Heart left ventricle (tissue), 16 donors: ENCODE results near the gene FAM241B. TPM values are rescaled to one million over a fixed set of nuclear protein-coding genes. Genes with fewer than 3 reads are reported as not detected.

Experiments
- ATAC-seq, 4 donors: fragments of 200-7000 bp; cut with Tn5 transposase; one replicate each; pipeline ENCODE4 v1.9.1; 2020 to 2022; ENCODE audit warnings: moderate library complexity in 4 of 4, mild to moderate bottlenecking in 3 of 4, moderate number of reproducible peaks in 1 of 4
- DNase-seq, 5 donors: peaks; one replicate each; pipeline ENCODE4 v3.0.0-alpha.2; 2020
- H3K27ac ChIP-seq, 12 donors: fragments of 200-600 bp; sonication (generic) in 4 of 12; one replicate each; pipeline versions ENCODE4 v1.5.0 to v1.8.0; 2016 to 2022; ENCODE audit warnings: mild to moderate bottlenecking in 2 of 12
- H3K27me3 ChIP-seq, 9 donors: fragments of 200-600 bp; sonication (generic) in 2 of 9; one replicate each; pipeline versions ENCODE4 v1.5.1 to v1.8.0; 2016 to 2022; ENCODE audit warnings: mild to moderate bottlenecking in 3 of 9
- H3K36me3 ChIP-seq, 9 donors: fragments of 200-600 bp; sonication (generic) in 2 of 9; one replicate each; pipeline versions ENCODE4 v1.5.0 to v1.8.0; 2018 to 2022; ENCODE audit warnings: mild to moderate bottlenecking in 2 of 9
- H3K4me1 ChIP-seq, 12 donors: fragments of 200-600 bp; sonication (generic) in 4 of 12; one replicate each; pipeline versions ENCODE4 v1.5.0 to v1.8.0; 2016 to 2022; ENCODE audit warnings: mild to moderate bottlenecking in 3 of 12
- H3K4me3 ChIP-seq, 12 donors: fragments of 200-600 bp; sonication (generic) in 4 of 12; one replicate each; pipeline versions ENCODE4 v1.5.0 to v1.8.0; 2017 to 2022; ENCODE audit warnings: mild to moderate bottlenecking in 9 of 12, moderate library complexity in 4 of 12
- H3K9me3 ChIP-seq, 12 donors: fragments of 200-600 bp; sonication (generic) in 4 of 12; one replicate each; pipeline versions ENCODE4 v1.5.0 to v1.8.0; 2016 to 2022; ENCODE audit warnings: mild to moderate bottlenecking in 1 of 12
- POLR2A ChIP-seq, 2 donors: fragments of 450-650 bp; IDR thresholded peaks; one replicate each; pipeline ENCODE4 v1.6.1; 2017; ENCODE audit warnings: antibody characterized with exemption in 2 of 2, mild to moderate bottlenecking in 2 of 2, moderate library complexity in 2 of 2
- WGBS, 4 donors: extraction: QIAGEN DNeasy Blood & Tissue Kit in 2 of 4; methylation state at CpG; one replicate each; pipeline versions ENCODE4 v1.1.5 to v1.1.7; 2013 to 2018; 5-methylcytosine and 5-hydroxymethylcytosine counted together
- intact Hi-C, 10 donors: fragments of 100-400 bp; cut with DNase I; formaldehyde crosslinking; loops; one replicate each; pipeline versions ENCODE4 v1.11.1 to v1.14.2; 2022
- polyA plus RNA-seq, 2 donors: library from polyadenylated mRNA; stranded (reverse); fragments of 200-250 nt; gene quantifications; one replicate each; pipeline ENCODE4 v1.2.3, GENCODE V29; 2013
- total RNA-seq, 9 donors: library from RNA; depleted of rRNA in 2 of 9; stranded (reverse); fragments of >200 nt in 2 of 9; fragmentation: NEBNext Ultra II Directional in 3 of 9; extraction: Animal tissue kit (Norgen Biotek cat#: 25700) in 3 of 9; gene quantifications; one replicate each; pipeline versions ENCODE4 v1.1.0 to v1.2.4, GENCODE V29; 2016 to 2023
- TF ChIP-seq, protein P1 (sequence below), 12 donors: fragments of 200-600 bp; sonication (generic) in 4 of 12; IDR thresholded peaks; one replicate each; pipeline versions ENCODE4 v1.5.0 to v1.8.0; 2018 to 2022; ENCODE audit warnings: antibody characterized with exemption in 12 of 12, mild to moderate bottlenecking in 5 of 12
- donor health status: ischemic (EF 13 %, LVEDD 7.1; RV severe dilation, severe dysfunction).
- donor health status: healthy with polysubstance abuse.
- donor health status: DM: no; HTN: yes; CAD: no.
- donor health status: DM: no; HTN: no; CAD: no.
- donor health status: ischemic (EF 25% LVEDD 6.9; RV normal size, moderate dysfunction).
- donor health status: ischemic (EF 25% LVEDD 5.7; RV mildly dilated, moderate dysfunction).
- donor health status: healthy.
- donor health status: DM: yes; HTN: yes; CAD: no.
- donor health status: ischemic (EF 35%, LVEDD 5.7; RV mildly dilated, moderate dysfunction).
- donor health status: nonischemic (EF 11% LVEDD 7.7; RV severe dilation, severe dysfunction).
- donor health status: DM: yes; HTN: yes; CAD: no.
- donor health status: PGD.
- donor health status: ischemic (EF 29% LVEDD 5.4; RV normal size, mild dysfunction).
- donor health status: nonischemic (EF 23%, LVEDD 6.1; RV moderate dilation, normal function).

Gene FAM241B
- total and polyA plus RNA-seq, 11 donors = 0.64 to 7.8 (median 4.5) TPM

DNA sequence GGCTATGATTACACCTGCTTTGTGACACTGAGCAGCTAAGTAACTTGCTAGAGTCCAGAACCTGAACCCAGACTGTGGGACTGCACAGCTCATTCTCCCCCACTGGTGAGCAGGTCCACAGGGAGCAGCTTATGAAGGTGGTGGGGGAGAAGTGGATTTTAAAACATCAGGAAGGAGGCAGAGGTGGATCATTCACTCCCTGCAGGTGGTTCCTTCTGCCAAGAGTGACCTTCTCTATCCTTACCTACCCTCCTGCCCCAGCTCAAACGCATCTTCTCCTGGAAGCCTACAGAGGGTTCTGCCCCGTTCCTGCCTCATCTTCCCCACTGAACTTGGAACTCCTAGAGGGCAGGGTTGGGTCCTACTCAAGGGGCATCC, 539 bp upstream of the FAM241B start:
- DNase-seq = no peak
- Histone ChIP-seq H3K4me3 (peak overlapping the region in 10 of 12 donors; percentile 28 to 73 (median 58)), H3K4me1 (peaks cover 0 to 16% (median 6%) of the 10 kb centered on the region in 12 donors), H3K9me3 (no peaks in the 10 kb centered on the region), H3K36me3 (no peaks in the 10 kb centered on the region), H3K27me3 (peaks cover 0 to 28% (median 0%) of the 10 kb centered on the region in 9 donors), H3K27ac (no peak overlapping the region)
- 55 to 67% (median 61%) methylated on average over 2 of the region's 2 CpGs for WGBS, 4 donors
- intact Hi-C loops = no loop called here
- TF ChIP-seq, protein P1, sequence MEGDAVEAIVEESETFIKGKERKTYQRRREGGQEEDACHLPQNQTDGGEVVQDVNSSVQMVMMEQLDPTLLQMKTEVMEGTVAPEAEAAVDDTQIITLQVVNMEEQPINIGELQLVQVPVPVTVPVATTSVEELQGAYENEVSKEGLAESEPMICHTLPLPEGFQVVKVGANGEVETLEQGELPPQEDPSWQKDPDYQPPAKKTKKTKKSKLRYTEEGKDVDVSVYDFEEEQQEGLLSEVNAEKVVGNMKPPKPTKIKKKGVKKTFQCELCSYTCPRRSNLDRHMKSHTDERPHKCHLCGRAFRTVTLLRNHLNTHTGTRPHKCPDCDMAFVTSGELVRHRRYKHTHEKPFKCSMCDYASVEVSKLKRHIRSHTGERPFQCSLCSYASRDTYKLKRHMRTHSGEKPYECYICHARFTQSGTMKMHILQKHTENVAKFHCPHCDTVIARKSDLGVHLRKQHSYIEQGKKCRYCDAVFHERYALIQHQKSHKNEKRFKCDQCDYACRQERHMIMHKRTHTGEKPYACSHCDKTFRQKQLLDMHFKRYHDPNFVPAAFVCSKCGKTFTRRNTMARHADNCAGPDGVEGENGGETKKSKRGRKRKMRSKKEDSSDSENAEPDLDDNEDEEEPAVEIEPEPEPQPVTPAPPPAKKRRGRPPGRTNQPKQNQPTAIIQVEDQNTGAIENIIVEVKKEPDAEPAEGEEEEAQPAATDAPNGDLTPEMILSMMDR (IDR thresholded peaks at IDR 0.05) = no peak
- TF ChIP-seq POLR2A (IDR thresholded peaks at IDR 0.05) = no peak
- peak in 1 of 4 donors; percentile 16 for ATAC-seq

DNA sequence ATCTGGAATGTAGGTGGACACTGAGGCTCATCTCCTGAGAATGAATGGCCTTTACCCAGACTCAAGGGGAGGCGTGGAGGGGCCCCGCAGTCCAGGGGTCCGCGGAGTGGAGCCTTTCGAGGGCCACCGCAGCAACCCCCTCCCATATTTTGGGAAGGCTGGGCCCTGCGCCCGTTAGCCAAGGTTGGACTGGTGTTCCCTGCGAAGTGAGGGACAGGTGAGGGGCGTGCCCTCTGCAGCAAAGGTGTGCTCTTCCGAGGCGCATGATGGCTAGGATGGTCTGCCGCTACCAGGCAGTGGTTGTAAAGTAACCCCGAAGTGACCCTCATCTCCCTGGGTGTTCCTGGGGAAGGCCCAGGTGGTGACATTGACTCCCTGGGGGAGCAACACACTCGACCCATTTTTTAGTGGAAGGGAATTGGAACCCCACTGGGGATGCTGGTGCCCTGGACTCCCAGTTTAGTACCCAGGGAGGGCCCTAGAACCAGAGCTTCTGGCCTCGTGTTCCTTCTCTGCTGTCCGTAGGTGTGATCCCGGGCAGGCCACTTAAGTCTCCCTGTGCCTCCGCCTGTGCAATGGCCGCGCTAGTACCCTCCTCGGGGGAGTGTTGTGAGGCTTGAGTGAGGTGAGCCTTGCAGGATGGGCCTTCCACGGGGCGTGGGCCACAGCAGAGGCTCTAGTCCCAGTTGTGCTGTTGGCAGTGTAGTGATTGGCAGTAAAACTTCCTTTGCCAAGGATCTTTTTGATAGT, 779 bp downstream of the FAM241B start:
- 64 to 68% (median 67%) methylated on average over 23 to 24 of the region's 24 CpGs for WGBS, 4 donors
- TF ChIP-seq POLR2A (IDR thresholded peaks at IDR 0.05) = no peak
- TF ChIP-seq, protein P1 (IDR thresholded peaks at IDR 0.05) = no peak
- Histone ChIP-seq H3K36me3 (no peaks in the 10 kb centered on the region), H3K9me3 (no peaks in the 10 kb centered on the region), H3K4me1 (peaks cover 0 to 16% (median 6%) of the 10 kb centered on the region in 12 donors), H3K4me3 (peak overlapping the region; percentile 28 to 73 (median 52)), H3K27me3 (peaks cover 0 to 28% (median 0%) of the 10 kb centered on the region in 9 donors), H3K27ac (peak overlapping the region in 2 of 12 donors; percentile 29 to 44)
- intact Hi-C loops = loop anchor here in 6 of 10 donors (10.0 kb wide), 3 partner anchors 206 to 396 kb away; no protein-coding TSS in a partner anchor
- no peak for ATAC-seq
- DNase-seq = no peak

DNA sequence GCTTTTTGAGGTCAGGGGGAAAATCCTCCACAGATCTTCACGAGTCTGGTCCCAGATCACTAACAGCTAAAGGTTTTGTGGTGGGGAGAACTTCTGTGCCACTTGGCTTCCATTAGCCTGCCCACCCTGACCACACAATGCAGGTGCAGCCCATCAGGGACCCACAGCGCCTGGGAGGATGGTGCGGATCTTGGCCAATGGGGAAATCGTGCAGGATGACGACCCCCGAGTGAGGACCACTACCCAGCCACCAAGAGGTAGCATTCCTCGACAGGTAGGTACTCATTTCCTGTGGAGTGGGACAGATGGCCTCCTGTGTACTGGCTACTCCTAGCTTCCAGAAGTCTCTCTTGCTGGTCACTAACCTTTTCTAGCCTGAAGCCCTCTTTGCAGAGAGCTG, 1.5 kb downstream of the FAM241B start:
- ATAC-seq (no peak), DNase-seq (no peak)
- peaks cover 0 to 16% (median 6%) of the 10 kb centered on the region in 12 donors for H3K4me1 ChIP-seq
- H3K27me3 ChIP-seq = peaks cover 0 to 28% (median 0%) of the 10 kb centered on the region in 9 donors
- H3K27ac ChIP-seq = no peak overlapping the region
- TF ChIP-seq, protein P1 (IDR thresholded peaks at IDR 0.05) = no peak
- no peak for TF ChIP-seq POLR2A (IDR thresholded peaks at IDR 0.05)
- intact Hi-C loops = loop anchor here in 6 of 10 donors (10.0 kb wide), 3 partner anchors 207 to 397 kb away; no protein-coding TSS in a partner anchor
- H3K9me3 ChIP-seq = no peaks in the 10 kb centered on the region
- H3K4me3 ChIP-seq = no peak overlapping the region
- no peaks in the 10 kb centered on the region for H3K36me3 ChIP-seq
- 74 to 92% (median 87%) methylated on average over 4 to 7 of the region's 7 CpGs for WGBS, 4 donors

DNA sequence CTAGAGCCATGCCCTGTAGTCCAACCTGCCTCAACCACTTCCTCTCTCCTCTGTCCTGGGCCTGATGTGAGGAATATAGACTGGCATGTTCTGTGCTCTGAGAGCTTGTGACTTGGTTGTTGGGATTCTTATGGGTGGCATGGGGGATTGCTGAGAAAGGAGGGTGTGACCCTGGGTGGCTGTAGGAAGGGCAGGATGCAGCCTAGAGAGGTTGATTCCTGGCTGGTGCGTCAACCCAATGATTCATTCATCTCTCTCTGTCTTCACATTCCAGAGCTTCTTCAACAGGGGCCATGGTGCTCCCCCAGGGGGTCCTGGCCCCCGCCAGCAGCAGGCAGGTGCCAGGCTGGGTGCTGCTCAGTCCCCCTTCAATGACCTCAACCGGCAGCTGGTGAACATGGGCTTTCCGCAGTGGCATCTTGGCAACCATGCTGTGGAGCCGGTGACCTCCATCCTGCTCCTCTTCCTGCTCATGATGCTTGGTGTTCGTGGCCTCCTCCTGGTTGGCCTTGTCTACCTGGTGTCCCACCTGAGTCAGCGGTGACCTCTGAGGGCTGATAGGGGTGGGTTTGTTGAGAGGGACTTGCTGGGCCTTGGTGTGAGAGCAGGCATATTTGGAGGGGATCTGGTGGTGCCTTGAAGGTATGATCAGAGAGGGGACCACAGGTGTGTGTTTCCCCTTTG, 2.6 kb downstream of the FAM241B start:
- H3K27ac ChIP-seq = no peak overlapping the region
- H3K27me3 ChIP-seq = peaks cover 0 to 28% (median 0%) of the 10 kb centered on the region in 9 donors
- DNase-seq = no peak
- peaks cover 0 to 16% (median 6%) of the 10 kb centered on the region in 12 donors for H3K4me1 ChIP-seq
- intact Hi-C loops = loop anchor here in 6 of 10 donors (10.0 kb wide), 3 partner anchors 208 to 398 kb away; no protein-coding TSS in a partner anchor
- no peak for TF ChIP-seq POLR2A (IDR thresholded peaks at IDR 0.05)
- TF ChIP-seq, protein P1 (IDR thresholded peaks at IDR 0.05) = no peak
- no peaks in the 10 kb centered on the region for H3K36me3 ChIP-seq
- no peak for ATAC-seq
- 70 to 91% (median 80%) methylated on average over 6 to 7 of the region's 7 CpGs for WGBS, 4 donors
- no peak overlapping the region for H3K4me3 ChIP-seq
- no peaks in the 10 kb centered on the region for H3K9me3 ChIP-seq
